Endothelial cell of umbilical vein (primary cell): ENCODE results near the gene DNAH9. TPM values are rescaled to one million over a fixed set of nuclear protein-coding genes. Genes with fewer than 3 reads are reported as not detected.

ENCODE experiments used
- BruUV-seq: library from RNA; stranded (reverse); fragments of 400-500 nt; replicated peaks from 2 replicates; lab custom pipeline; 2021; lab: Mats Ljungman, UMichigan
- CTCF ChIA-PET: fragments of 300-600, 350-600 bp; sonication (Branson Sonifier 250); formaldehyde crosslinking; loops from one replicate; lab custom pipeline; 2021; ENCODE audit warnings: antibody characterized with exemption, inconsistent platforms; lab: Charles Lee
- POLR2A ChIA-PET: fragments of 300-600, 350-600 bp; sonication (Branson Sonifier 250); formaldehyde crosslinking; loops from one replicate; lab custom pipeline; 2021; ENCODE audit warnings: antibody characterized with exemption, inconsistent platforms; lab: Charles Lee
- DNase-seq: peaks from one replicate; pipeline ENCODE4 v3.0.0-alpha.2; 2011; ENCODE audit warnings: low read depth, low spot score
- FAIRE-seq: peaks from 2 replicates; lab custom pipeline; 2011; peaks lifted over from hg19 to GRCh38; lab: Jason Lieb, UNC
- H2AFZ ChIP-seq: 2 replicates; pipeline ENCODE4 v1.6.0; 2012; ENCODE audit warnings: low read depth, low read length, control low read depth, inconsistent platforms
- H3K27ac ChIP-seq: 2 replicates; pipeline ENCODE4 v1.5.1; 2011; ENCODE audit warnings: low read depth, mild to moderate bottlenecking, control low read depth, low read length, moderate library complexity; ENCODE audit not compliant: insufficient read depth
- H3K27me3 ChIP-seq, 2 experiments: 2 replicates each; pipeline versions ENCODE4 v1.6.0 to v1.6.1; 2011; ENCODE audit warnings: low read length in 2 of 2, mixed read lengths in 1 of 2; ENCODE audit not compliant: control insufficient read depth in 2 of 2, insufficient read depth in 2 of 2
- H3K36me3 ChIP-seq, 2 experiments: 2 replicates in 1 of 2; 3 replicates in 1 of 2; pipeline ENCODE4 v1.5.1; 2011; ENCODE audit warnings: low read length in 2 of 2, mild to moderate bottlenecking in 1 of 2, moderate library complexity in 1 of 2; ENCODE audit not compliant: control insufficient read depth in 2 of 2, insufficient read depth in 2 of 2; ENCODE audit errors: extremely low read depth in 1 of 2
- H3K4me1 ChIP-seq: 3 replicates; pipeline ENCODE4 v1.5.1; 2011; ENCODE audit warnings: mild to moderate bottlenecking, low read length; ENCODE audit not compliant: control insufficient read depth, insufficient read depth; ENCODE audit errors: extremely low read depth
- H3K4me2 ChIP-seq: 2 replicates; pipeline ENCODE4 v1.6.1; 2011; ENCODE audit warnings: low read length, control low read depth, mixed read lengths; ENCODE audit not compliant: insufficient read depth
- H3K4me3 ChIP-seq, 3 experiments: fragments of 200-600 bp in 1 of 3; sonication (generic), shearing (Covaris generic) in 1 of 3; replicated peaks in 1 of 3; 2 replicates each; pipeline ENCODE4 v1.5.1; 2011 to 2016; ENCODE audit warnings: control low read depth in 3 of 3, low read length in 3 of 3, mild to moderate bottlenecking in 2 of 3, inconsistent platforms in 1 of 3, low read depth in 1 of 3, moderate library complexity in 1 of 3; ENCODE audit not compliant: insufficient read depth in 1 of 3
- H3K79me2 ChIP-seq: 2 replicates; pipeline ENCODE4 v1.6.0; 2012; ENCODE audit warnings: low read length, inconsistent platforms; ENCODE audit not compliant: control insufficient read depth, insufficient read depth
- H3K9ac ChIP-seq: replicated peaks from 2 replicates; pipeline ENCODE3; 2011; ENCODE audit warnings: low read length, control low read depth; ENCODE audit not compliant: insufficient read depth; ENCODE audit errors: extremely low read depth
- H3K9me1 ChIP-seq: replicated peaks from 3 replicates; pipeline ENCODE4 v1.6.0; 2011; ENCODE audit warnings: mild to moderate bottlenecking, low read length; ENCODE audit not compliant: control insufficient read depth, insufficient read depth; ENCODE audit errors: extremely low read depth
- H3K9me3 ChIP-seq: replicated peaks from 2 replicates; pipeline ENCODE4 v1.5.1; 2012; ENCODE audit warnings: low read length, inconsistent platforms; ENCODE audit not compliant: control insufficient read depth, insufficient read depth
- H4K20me1 ChIP-seq: replicated peaks from 2 replicates; pipeline ENCODE3; 2011; ENCODE audit warnings: mild to moderate bottlenecking, low read length; ENCODE audit not compliant: control insufficient read depth, insufficient read depth; ENCODE audit errors: extremely low read depth
- EZH2 ChIP-seq: IDR thresholded peaks from 2 replicates; pipeline ENCODE4 v1.6.1; 2012; ENCODE audit warnings: borderline replicate concordance, low read depth, mild to moderate bottlenecking, moderate library complexity, low read length, inconsistent platforms; ENCODE audit not compliant: severe bottlenecking
- FOS ChIP-seq: IDR thresholded peaks from 2 replicates; pipeline ENCODE4 v1.6.1; 2011; ENCODE audit warnings: mild to moderate bottlenecking, low read length, moderate library complexity, borderline replicate concordance; ENCODE audit not compliant: insufficient read depth
- GATA2 ChIP-seq: IDR thresholded peaks from 2 replicates; pipeline ENCODE4 v1.7.0; 2011; ENCODE audit warnings: low read depth, mild to moderate bottlenecking, moderate library complexity, mixed read lengths, low read length; ENCODE audit not compliant: insufficient read length, insufficient read depth
- JUN ChIP-seq: IDR thresholded peaks from 2 replicates; pipeline ENCODE4 v1.6.1; 2011; ENCODE audit warnings: borderline replicate concordance, low read depth; ENCODE audit not compliant: insufficient read length, insufficient read depth
- MYC ChIP-seq: IDR thresholded peaks from one replicate; pipeline ENCODE4 v1.6.1; 2011; ENCODE audit warnings: mild to moderate bottlenecking, low read depth, low read length
- POLR2A ChIP-seq: IDR thresholded peaks from 2 replicates; pipeline ENCODE4 v1.6.1; 2012; ENCODE audit warnings: low read depth, mild to moderate bottlenecking, control low read depth, low read length
- POLR2AphosphoS5 ChIP-seq: IDR thresholded peaks from 2 replicates; pipeline ENCODE4 v1.6.1; 2012; ENCODE audit warnings: low read depth, mild to moderate bottlenecking, control low read depth, low read length, moderate library complexity; ENCODE audit not compliant: insufficient read depth
- dilution Hi-C: fragments of 300-500 bp; cut with MboI; formaldehyde crosslinking; loops from one replicate; pipeline ENCODE4 v1.15.0; 2019; ENCODE audit warnings: low sequenced_read_pairs; ENCODE audit not compliant: extremely low pct_ligation_motif_present
- intact Hi-C: fragments of 100-400 bp; cut with micrococcal nuclease; formaldehyde crosslinking; loops from one replicate; pipeline ENCODE4 v1.10.0; 2022
- polyA plus RNA-seq, 4 experiments: library from polyadenylated mRNA; depleted of rRNA in 3 of 4; stranded (reverse) in 3 of 4; unstranded in 1 of 4; fragments of >200 nt; gene quantifications; 2 replicates each; pipeline versions ENCODE4 v1.2.1 to v1.2.3, GENCODE V29; 2011 to 2012; ENCODE audit warnings: missing spikeins in 1 of 4
- total RNA-seq: library from RNA; stranded (reverse); gene quantifications from 2 replicates; pipeline ENCODE4 v1.2.3, GENCODE V29; 2021
- TF ChIP-seq, protein P1 (sequence below): IDR thresholded peaks from 2 replicates; pipeline ENCODE4 v1.6.1; 2011; ENCODE audit not compliant: insufficient read depth, insufficient read length

DNAH9 gene
- total and polyA plus RNA-seq, 2 donors (not counting 3 experiments of a cell fraction or from before 2014, with no cell fraction given) = not detected

DNA sequence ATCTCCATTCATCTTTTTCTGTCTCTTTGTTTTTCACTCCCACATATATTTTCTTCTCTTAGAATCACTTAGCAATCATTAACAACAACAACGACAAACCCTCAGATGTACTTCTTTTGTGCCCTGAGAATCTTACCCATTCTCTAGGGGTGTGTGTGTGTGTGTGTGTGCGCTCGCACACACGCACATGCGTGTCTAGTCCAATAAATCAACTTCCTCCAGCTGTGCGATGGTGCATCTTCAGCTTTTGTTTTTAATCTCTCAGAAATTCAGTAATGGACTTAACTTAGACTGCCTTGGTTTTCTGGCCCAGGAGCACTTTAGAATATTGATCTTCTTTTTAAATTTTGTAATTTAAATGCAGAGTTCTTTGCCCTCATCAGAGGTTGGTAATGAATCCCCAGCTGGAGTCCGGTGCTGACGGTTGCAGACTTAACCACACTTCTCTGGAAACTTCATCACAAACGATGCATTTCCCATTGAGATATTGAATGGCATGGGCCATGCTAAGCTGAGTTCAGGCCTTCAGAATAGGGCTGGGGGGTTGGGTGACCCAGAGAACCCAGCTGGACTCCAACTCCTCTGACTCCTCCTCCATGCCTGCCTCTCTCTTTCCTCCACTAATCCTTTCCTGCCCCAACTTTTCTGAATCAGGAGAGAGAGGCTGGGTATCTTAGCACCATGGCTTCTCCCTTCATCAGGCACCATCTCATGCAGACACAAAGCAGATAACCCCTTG is 205.1 kb downstream of the DNAH9 start:
- Histone ChIP-seq H3K9ac (no peak overlapping the region), H3K27ac (no peak overlapping the region), H3K4me3 (no peak overlapping the region), H3K27me3 (no peaks in the 10 kb centered on the region), H3K9me3 (peaks cover 4% of the 10 kb centered on the region), H3K4me2 (no peak overlapping the region), H3K4me1 (no peaks in the 10 kb centered on the region), H3K36me3 (no peaks in the 10 kb centered on the region), H3K79me2 (no peaks in the 10 kb centered on the region), H3K9me1 (no peaks in the 10 kb centered on the region), H4K20me1 (no peaks in the 10 kb centered on the region), H2AFZ (no peak overlapping the region)
- no peak for TF ChIP-seq MYC
- TF ChIP-seq FOS = no peak
- TF ChIP-seq, protein P1, sequence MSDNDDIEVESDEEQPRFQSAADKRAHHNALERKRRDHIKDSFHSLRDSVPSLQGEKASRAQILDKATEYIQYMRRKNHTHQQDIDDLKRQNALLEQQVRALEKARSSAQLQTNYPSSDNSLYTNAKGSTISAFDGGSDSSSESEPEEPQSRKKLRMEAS = no peak
- CTCF ChIA-PET = no interaction called here
- intact Hi-C loops (no loop called here), dilution Hi-C loops (no loop called here)
- POLR2A ChIA-PET = no interaction called here
- DNase-seq (no peak), FAIRE-seq (no peak)
- BruUV-seq = no TSS peak

DNA sequence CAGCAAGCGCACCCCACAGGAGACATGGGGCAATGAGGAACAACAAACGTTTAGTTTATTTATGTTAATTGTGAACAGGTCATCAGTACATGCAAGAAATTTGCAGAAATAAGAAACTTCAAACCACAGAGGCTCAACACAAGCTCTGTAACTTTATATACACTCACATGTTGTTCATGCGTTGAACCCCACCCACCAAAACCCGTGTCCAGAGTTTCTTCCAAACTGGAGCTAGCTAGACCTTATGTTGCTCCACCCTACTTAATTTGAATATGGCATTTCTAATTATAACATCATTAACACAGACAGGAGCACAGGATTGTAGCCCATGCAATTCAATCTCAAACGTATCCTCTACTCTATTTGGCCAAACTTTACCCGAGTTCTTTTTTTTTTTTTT is 206.9 kb downstream of the DNAH9 start:
- H3K9me1 ChIP-seq = no peaks in the 10 kb centered on the region
- no peak overlapping the region for H2AFZ ChIP-seq
- intact Hi-C loops (no loop called here), dilution Hi-C loops (no loop called here)
- no TSS peak for BruUV-seq
- no peaks in the 10 kb centered on the region for H3K36me3 ChIP-seq
- no peak overlapping the region for H3K4me3 ChIP-seq
- no peak for TF ChIP-seq EZH2
- TF ChIP-seq GATA2 = no peak
- no peak for TF ChIP-seq POLR2AphosphoS5
- TF ChIP-seq POLR2A = no peak
- no peak for TF ChIP-seq JUN
- no peak for TF ChIP-seq MYC
- TF ChIP-seq, protein P1 = no peak
- no peak for TF ChIP-seq FOS
- POLR2A ChIA-PET = no interaction called here
- no peak overlapping the region for H3K4me2 ChIP-seq
- H4K20me1 ChIP-seq = no peaks in the 10 kb centered on the region
- peaks cover 4% of the 10 kb centered on the region for H3K9me3 ChIP-seq
- H3K4me1 ChIP-seq = no peaks in the 10 kb centered on the region
- no peaks in the 10 kb centered on the region for H3K79me2 ChIP-seq
- H3K9ac ChIP-seq = no peak overlapping the region
- DNase-seq = no peak
- no peak for FAIRE-seq
- CTCF ChIA-PET = no interaction called here
- H3K27ac ChIP-seq = no peak overlapping the region
- no peaks in the 10 kb centered on the region for H3K27me3 ChIP-seq
